Colonic mucosa (tissue), 4 donors: ENCODE results near the gene AKAP9. TPM values are rescaled to one million over a fixed set of nuclear protein-coding genes. Genes with fewer than 3 reads are reported as not detected.
A peak's percentile ranks its signal among the peaks of the same experiment; 100 is the strongest.

Source experiments
- DNase-seq: peaks from one replicate; pipeline ENCODE4 v3.0.0-alpha.2; 2020
- H3K27ac ChIP-seq: fragments of 200-600 bp; one replicate; pipeline ENCODE4 v1.8.0; 2021
- H3K27me3 ChIP-seq: fragments of 200-600 bp; one replicate; pipeline ENCODE4 v1.8.0; 2021
- H3K36me3 ChIP-seq: fragments of 200-600 bp; one replicate; pipeline ENCODE4 v1.8.0; 2021
- H3K4me1 ChIP-seq: fragments of 200-600 bp; one replicate; pipeline ENCODE4 v1.8.0; 2021; ENCODE audit warnings: mild to moderate bottlenecking
- H3K4me3 ChIP-seq: fragments of 200-600 bp; one replicate; pipeline ENCODE4 v1.8.0; 2021
- H3K9ac ChIP-seq, 2 donors: one replicate each; pipeline ENCODE4 v1.7.0; 2013; ENCODE audit warnings: control low read depth in 2 of 2, low read depth in 2 of 2, low read length in 2 of 2
- H3K9me3 ChIP-seq: fragments of 200-600 bp; one replicate; pipeline ENCODE4 v1.8.0; 2021
- CTCF ChIP-seq: fragments of 200-600 bp; IDR thresholded peaks from one replicate; pipeline ENCODE4 v1.8.0; 2022; ENCODE audit warnings: antibody characterized with exemption, mild to moderate bottlenecking
- intact Hi-C: fragments of 100-400 bp; cut with DNase I; formaldehyde crosslinking; loops from one replicate; pipeline ENCODE4 v1.14.1; 2022
- total RNA-seq, 2 donors: library from RNA; stranded (reverse); fragmentation: NEBNext Ultra II Directional in 1 of 2; extraction: Animal tissue kit (Norgen Biotek cat#: 25700) in 1 of 2; gene quantifications; one replicate each; pipeline ENCODE4 v1.2.1, GENCODE V29; 2021
- donor health status: healthy.
- donor health status: DM: no; HTN: no; CAD: no.
- donor health status: DM: no; HTN: no; CAD: no.

The AKAP9 gene
- total RNA-seq, 2 donors from 2014 or later = 97.7 to 140 TPM

DNA sequence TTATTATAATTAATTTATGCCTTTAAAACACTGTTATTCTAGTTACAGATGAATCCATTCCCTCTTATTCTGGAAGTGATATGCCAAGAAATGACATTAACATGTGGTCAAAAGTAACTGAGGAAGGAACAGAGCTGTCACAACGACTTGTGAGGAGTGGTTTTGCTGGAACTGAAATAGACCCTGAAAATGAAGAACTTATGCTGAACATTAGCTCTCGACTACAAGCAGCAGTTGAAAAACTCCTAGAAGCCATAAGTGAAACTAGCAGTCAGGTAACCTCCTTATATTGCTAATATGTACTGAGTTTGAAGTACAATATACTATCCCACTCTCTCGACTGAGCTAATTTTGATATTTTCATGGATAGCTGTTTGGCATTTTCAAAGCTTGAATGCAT is 112.0 kb downstream of the AKAP9 start:
- Histone ChIP-seq H3K27me3 (no peaks in the 10 kb centered on the region), H3K9ac (no peak overlapping the region), H3K36me3 (no peaks in the 10 kb centered on the region), H3K27ac (no peak overlapping the region), H3K4me3 (no peak overlapping the region), H3K4me1 (peaks cover 3% of the 10 kb centered on the region), H3K9me3 (no peaks in the 10 kb centered on the region)
- intact Hi-C loops = no loop called here
- DNase-seq = no peak
- no peak for TF ChIP-seq CTCF

- no peaks in the 10 kb centered on the region for H3K9me3 ChIP-seq
- intact Hi-C loops = no loop called here
- no peak for TF ChIP-seq CTCF
- H3K4me3 ChIP-seq = no peak overlapping the region
- no peaks in the 10 kb centered on the region for H3K36me3 ChIP-seq
- DNase-seq = no peak
- H3K27me3 ChIP-seq = no peaks in the 10 kb centered on the region
- H3K27ac ChIP-seq = no peak overlapping the region
- H3K9ac ChIP-seq = no peak overlapping the region
- H3K4me1 ChIP-seq = peaks cover 3% of the 10 kb centered on the region
Observed at GRCh38 chr7:92053312-92053711, 112.7 kb downstream of the AKAP9 start.

DNA sequence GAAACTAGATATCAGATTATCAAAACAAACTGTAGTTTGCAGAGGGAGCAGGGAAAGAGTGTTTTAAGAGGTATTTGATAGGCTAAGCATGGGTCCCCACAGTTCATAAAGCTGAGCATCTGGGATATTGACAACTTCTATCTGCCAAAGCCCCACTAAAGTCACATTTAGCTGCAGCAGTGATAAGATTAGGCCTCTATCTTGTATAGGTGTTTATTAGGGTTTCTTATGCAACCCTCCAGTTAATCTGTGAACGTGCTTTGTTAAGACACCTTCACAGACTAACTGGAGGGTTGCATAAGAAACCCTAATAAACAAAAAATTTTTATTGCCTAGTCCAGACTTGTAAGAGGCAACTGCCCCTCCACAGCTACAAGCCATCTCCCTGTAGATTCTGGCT is 115.6 kb downstream of the AKAP9 start:
- intact Hi-C loops = no loop called here
- no peak for DNase-seq

DNA sequence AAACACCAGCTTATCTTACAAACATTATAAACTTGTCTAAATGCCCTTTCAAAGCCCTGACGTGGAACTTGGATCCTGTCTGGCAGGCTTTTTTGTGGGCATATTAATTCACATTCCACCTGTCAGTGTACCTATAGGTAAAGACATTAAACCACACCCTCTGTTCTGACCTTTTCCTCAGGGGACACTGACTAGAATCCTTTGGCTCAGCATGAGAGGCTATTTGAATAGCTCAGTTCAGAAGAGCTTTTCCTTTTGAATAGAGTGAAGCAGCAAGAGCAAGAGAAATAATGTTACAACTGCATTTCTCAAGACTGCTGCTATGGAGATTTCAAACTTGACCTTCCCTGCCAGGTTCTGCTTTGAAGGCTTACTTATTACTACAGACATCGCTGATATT is 116.7 kb downstream of the AKAP9 start:
- no peaks in the 10 kb centered on the region for H3K27me3 ChIP-seq
- DNase-seq = peak; percentile 84
- no peaks in the 10 kb centered on the region for H3K36me3 ChIP-seq
- H3K9ac ChIP-seq = no peak overlapping the region
- peak overlapping the region; percentile 14 for H3K4me3 ChIP-seq
- no peaks in the 10 kb centered on the region for H3K4me1 ChIP-seq
- intact Hi-C loops = no loop called here
- no peak for TF ChIP-seq CTCF
- H3K9me3 ChIP-seq = no peaks in the 10 kb centered on the region
- H3K27ac ChIP-seq = peak overlapping the region; percentile 65

More for the DNA sequence above, 115.6 kb downstream of the AKAP9 start:
- Histone ChIP-seq H3K9me3 (no peaks in the 10 kb centered on the region), H3K9ac (peak overlapping the region in 1 of 2 donors; percentile 13), H3K36me3 (no peaks in the 10 kb centered on the region), H3K4me1 (peaks cover 2% of the 10 kb centered on the region), H3K4me3 (no peak overlapping the region), H3K27ac (peak overlapping the region; percentile 65), H3K27me3 (no peaks in the 10 kb centered on the region)
- no peak for TF ChIP-seq CTCF

DNA sequence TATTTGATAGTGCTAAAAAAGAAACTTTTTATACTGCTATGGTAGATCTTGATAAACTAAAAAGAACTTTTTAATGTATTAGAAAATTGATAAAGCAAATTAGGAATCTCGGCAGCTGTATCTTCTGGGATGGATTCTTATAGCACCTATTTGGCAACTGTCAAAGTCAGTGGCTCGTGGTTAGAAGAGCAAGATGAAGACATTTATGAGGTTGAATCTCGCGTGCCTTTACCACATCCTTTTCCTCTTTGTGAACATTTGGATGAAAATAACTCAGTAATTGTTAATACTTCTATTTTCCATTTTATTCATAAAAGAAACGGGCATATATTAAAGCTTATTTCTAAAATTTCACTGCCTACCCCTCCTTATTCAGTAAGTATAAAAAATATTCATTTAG is 117.4 kb downstream of the AKAP9 start:
- H3K27ac ChIP-seq = peak overlapping the region; percentile 65
- intact Hi-C loops = no loop called here
- H3K9me3 ChIP-seq = no peaks in the 10 kb centered on the region
- no peak for TF ChIP-seq CTCF
- H3K4me3 ChIP-seq = peak overlapping the region; percentile 14
- H3K36me3 ChIP-seq = no peaks in the 10 kb centered on the region
- peak overlapping the region in 1 of 2 donors; percentile 55 for H3K9ac ChIP-seq
- no peak for DNase-seq
- H3K4me1 ChIP-seq = no peaks in the 10 kb centered on the region
- no peaks in the 10 kb centered on the region for H3K27me3 ChIP-seq

DNA sequence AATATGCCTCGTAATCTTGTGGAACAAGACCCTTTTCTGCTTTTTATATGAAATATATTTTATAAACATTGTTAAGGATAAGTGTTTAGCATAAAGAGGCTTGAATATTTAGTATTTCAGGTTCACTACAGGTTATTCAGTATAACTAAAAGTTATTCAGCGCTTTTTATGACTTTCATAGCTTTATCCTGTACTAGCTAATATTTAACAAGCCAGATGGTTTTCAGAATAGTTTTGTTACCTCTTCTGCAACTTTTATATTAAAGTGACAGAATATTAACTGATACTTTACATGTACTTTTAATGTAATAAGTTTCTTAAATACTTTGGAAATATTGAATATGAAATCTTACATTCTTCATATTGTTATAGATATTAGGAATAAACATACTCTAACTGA is 118.2 kb downstream of the AKAP9 start:
- no peak for DNase-seq
- no peaks in the 10 kb centered on the region for H3K27me3 ChIP-seq
- intact Hi-C loops = no loop called here
- H3K4me3 ChIP-seq = peak overlapping the region; percentile 14
- H3K9ac ChIP-seq = peak overlapping the region in 1 of 2 donors; percentile 0
- H3K27ac ChIP-seq = peak overlapping the region; percentile 65
- no peaks in the 10 kb centered on the region for H3K36me3 ChIP-seq
- no peaks in the 10 kb centered on the region for H3K4me1 ChIP-seq
- no peaks in the 10 kb centered on the region for H3K9me3 ChIP-seq
- no peak for TF ChIP-seq CTCF
